Measurements from ENCODE around the gene LRRC74B. TPM values are rescaled to one million over a fixed set of nuclear protein-coding genes. Genes with fewer than 3 reads are reported as not detected.

Gene LRRC74B
- total RNA-seq, 1 donor from 2014 or later, result not detected

DNA sequence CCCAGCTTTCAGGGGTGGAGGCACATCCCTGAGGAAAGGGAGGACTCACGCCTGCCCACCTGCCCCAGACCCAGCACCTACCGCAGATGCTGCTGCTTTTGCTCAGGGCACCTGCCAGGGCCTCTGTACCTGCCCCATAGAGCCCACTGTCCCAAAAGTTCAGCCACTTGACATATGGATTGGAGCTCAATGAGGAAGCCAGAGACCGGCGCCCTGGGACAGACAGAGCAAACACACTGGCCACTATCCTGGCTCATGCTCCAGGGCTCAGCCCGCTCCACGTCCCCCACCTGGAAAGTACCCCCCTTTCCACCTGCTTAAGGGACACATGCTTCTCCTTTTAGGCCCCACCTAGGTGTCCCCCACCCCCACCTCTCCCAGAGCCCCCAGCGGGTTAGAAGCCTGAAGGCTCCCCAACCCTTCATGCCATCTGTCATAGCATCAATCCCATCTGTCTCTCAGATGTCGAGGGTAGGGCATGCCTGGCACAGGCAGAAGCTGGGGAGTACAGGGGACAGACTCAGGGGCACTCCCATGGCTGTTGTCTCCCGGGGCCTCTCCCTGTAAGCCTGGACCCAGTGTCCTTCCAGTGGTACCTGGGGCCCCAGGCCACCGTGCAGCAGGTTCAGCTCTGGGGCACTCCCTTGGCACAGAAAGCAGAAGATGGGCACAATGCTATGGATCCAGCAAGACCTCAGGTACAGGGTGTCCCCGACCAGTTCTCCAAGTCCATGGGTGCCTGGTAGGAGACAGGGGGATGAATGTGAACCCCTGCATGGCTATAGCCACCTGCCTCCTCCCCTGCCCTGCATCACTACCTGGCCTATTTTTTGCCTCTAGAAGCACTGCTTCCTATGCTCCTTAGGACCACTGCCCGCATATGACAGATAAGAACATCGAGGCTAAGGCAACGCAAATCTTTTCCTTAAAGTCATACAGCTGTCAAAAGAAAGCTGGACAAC is 33.0 kb upstream of the LRRC74B start:
- intact Hi-C loops (cut with micrococcal nuclease), result no loop called here
- no peak for DNase-seq

DNA sequence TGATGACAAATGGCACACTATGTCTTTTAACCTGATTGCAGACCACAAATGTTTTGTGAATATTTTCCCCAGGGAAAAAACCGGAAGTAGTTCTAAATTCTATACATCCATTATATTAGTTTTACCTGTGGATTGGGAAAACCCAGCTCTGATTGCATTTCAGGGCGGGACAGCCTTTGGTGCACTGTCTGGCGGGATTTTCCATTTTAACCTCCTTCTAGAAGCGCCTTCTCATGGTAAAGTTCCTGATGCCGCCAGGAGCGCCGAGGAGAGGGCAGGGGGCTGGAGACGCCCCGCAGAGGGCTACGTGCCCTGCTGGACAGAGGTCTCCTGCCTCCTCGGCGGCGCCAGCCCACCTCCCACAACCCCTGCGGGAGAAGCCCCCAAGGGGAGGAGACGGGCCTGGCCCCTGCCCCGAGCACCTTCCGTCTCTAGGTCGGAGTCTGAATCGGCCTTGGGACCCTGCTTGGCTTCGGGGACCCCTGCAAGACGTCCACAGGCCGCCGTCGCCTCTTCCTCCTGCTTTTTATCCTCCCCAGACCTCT is 32.0 kb upstream of the LRRC74B start:
- intact Hi-C loops (cut with micrococcal nuclease), result no loop called here
- no peak for ATAC-seq
- DNase-seq, result no peak

More for the DNA sequence above, 33.0 kb upstream of the LRRC74B start:
- no peak for ATAC-seq

DNA sequence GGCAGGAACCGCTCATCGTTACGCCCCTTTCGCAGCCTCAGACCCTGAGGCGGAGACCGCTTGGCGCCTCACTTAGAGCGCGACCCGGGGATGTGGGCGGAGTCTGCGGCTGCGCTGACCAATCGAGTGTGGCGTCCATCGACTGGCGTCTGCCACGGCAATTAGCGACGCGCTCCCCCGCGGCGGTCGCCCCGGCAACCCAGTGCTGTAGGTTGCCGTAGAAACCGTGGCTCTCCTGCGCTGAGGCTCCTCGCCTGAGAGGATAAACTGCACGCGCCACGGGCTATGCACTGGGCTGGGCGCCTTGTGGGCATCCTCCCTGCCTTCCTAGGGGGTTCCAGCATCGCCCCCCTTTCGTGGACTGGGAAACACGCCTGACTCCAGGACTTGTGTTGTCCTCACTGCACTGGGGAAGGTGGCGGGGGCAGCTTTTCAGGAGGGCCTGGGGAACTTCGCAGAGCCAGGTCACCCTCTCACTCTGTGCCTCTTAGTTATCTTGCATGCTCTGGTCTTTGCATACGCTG is 31.5 kb upstream of the LRRC74B start:
- intact Hi-C loops (cut with micrococcal nuclease), result no loop called here
- peak; percentile 94 for DNase-seq
- peak; percentile 95 for ATAC-seq

DNA sequence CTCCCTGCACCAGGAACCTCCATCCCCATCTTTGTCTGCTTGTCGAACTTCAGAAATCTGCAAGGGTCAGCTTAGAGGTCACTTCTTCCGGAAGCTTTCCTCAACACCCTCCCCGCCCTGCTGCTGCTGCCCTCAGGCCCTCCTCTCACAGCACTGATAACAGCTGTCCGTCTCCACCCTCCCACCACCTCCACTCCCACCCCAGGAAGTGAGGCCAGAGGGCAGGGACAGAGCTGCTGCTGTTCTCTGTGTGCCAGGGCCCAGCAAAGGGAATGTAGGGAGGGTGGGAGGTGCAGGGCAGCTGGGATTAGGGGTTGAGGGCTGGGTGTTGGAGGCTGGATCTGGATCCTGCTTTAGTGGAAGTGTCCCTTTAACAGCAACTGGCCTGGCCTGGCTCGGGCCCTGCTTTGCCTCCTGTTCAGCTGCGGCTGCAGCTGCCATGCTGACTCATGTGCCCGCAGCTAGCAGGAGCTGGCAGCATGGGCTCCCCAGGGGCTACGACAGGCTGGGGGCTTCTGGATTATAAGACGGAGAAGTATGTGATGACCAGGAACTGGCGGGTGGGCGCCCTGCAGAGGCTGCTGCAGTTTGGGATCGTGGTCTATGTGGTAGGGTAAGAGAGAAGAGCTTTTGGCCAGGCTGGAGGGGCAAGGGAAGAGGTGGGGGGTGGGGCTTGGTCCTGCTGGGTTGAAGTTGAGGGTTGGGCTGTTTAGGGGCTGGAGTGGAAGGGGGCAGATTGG is 30.9 kb upstream of the LRRC74B start, which contains the start of gene P2RX6:
Gene P2RX6, plus strand, starts transcription at position 440 of the 740 bp plus-strand sequence. Its CDS starts 10 bp downstream, at position 450.
- ATAC-seq (peak; percentile 74), DNase-seq (peak; percentile 57)
- intact Hi-C loops (cut with micrococcal nuclease), result no loop called here

DNA sequence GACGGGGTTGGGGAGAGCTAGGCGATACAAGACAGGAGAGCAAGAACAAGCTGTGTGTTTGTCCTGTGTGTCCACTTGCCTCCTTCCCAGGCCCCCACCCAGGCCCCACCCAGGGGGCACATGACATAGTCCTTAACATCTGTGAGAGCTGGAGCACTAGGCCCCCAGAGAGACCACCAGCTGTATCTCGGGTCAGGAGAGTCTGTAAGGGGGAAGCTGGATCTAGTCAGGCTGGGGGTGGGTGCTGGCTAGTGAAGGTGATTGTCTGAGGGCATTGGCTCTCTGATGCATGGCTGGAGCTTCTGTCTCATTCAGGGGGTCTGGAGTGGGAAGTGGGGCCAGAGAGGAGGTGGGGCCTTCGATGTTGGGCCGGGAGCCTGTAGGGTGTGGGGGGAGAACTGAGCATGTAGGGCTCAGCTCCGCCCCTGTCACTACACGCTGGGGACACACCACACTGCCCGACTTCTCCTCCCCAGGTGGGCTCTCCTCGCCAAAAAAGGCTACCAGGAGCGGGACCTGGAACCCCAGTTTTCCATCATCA is 30.2 kb upstream of the LRRC74B start:
- intact Hi-C loops (cut with micrococcal nuclease), result no loop called here
- no peak for DNase-seq
- no peak for ATAC-seq

DNA sequence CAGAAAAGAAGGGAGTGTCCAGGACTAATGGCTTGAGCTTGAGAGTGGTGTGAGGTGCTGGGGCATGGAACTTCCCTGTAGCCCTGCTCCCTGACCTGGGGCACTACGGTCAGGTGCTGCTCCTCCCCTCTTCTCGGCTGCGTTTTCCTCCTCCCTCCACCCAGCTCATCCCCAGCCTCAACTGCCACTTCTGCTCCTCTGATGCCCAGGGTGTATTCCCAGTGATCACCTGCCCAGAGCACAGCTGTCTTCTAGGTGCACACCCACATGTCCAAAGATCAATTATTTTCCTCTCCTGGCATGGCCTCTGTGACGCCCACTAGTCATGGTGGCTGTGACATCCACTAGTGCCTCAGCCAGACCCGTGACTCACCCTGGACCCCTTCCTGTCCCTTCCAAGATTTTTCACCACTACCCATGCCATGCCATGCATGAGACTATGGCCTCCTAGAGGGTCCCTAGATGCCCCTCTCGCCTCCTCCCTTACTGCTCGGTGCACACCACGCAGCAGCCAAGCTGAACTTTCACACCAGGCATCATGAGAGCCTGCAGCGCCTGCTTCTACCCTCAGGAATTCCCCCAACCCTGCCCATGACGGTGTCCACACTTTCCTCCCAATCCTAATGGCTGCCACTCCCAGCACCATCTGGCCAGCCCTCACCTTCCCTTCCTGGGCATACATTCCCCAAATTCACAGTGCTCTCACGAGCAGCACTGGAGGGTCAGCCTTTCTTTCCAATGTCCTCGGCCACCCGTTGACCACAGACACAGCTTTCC is 28.9 kb upstream of the LRRC74B start:
- intact Hi-C loops (cut with micrococcal nuclease), result no loop called here
- ATAC-seq (no peak), DNase-seq (no peak)

DNA sequence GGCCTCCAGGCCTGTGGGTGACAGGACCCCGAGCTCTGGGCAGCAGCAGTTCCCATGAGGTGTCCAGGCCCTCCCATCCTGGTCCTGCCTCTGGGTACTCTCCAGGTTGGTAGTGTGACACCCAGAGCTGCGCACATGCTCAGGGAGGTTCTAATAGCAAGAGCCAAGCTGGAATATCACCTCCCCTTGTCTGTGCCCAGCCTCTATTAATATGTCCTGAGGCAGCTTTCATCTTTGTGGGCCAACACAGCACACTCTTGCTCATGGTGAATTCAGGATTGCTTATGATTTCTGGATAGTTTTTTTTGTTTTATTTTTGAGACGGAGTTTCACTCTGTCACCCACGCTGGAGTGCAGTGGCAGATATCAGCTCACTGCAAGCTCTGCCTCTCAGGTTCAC is 27.4 kb upstream of the LRRC74B start:
- DNase-seq (no peak), ATAC-seq (no peak)
- intact Hi-C loops (cut with micrococcal nuclease), result no loop called here

DNA sequence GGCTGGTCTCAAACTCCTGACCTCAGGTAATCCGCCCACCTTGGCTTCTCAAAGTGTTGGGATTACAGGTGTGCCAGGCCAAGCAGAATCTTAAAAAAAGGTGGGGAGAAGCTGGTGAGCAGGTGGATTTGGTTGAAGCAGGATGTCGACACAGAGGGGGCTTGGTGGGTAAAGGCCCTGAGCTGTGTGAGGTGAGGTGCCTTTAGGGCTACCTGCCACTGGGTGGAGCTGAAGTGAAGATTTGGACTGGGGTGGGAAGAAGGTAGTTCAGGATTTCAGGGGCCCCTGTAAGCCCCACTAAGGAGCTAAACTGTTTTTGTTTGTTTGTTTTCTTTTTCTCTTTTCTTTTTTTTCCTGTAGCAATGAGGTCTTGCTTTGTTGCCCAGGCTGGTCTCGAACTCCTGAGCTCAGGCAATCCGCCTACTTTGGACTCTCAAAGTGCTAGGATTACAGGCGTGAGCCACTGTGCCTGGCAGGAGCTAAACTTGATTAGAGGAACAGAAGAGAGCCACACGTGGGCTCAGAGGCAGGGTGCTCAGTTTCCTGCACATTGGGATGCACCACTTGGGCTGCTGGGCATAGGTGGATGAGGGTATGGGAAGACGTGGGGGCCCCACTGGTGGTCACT is 24.8 kb upstream of the LRRC74B start:
- ATAC-seq, result no peak
- no peak for DNase-seq
- intact Hi-C loops (cut with micrococcal nuclease), result no loop called here

DNA sequence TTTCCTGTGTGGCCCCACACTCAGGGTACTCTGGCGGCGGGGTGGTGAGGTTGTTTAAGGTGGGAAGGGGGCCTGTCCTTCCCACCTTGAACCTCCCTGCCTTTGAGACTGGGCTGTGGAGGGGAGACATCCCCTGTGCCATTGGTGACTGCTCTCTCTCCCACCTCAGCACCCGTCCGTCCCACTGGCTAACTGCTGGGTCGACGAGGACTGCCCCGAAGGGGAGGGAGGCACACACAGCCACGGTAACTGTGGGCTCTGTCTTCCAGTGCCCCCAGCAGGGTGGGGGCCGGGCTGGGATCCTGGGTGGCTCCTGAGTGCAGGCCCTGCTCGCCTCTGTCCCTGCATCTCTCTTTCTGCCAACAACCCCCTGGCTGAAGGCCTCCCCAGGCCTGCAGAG is 23.2 kb upstream of the LRRC74B start:
- intact Hi-C loops (cut with micrococcal nuclease), result no loop called here
- no peak for ATAC-seq
- DNase-seq, result no peak

DNA sequence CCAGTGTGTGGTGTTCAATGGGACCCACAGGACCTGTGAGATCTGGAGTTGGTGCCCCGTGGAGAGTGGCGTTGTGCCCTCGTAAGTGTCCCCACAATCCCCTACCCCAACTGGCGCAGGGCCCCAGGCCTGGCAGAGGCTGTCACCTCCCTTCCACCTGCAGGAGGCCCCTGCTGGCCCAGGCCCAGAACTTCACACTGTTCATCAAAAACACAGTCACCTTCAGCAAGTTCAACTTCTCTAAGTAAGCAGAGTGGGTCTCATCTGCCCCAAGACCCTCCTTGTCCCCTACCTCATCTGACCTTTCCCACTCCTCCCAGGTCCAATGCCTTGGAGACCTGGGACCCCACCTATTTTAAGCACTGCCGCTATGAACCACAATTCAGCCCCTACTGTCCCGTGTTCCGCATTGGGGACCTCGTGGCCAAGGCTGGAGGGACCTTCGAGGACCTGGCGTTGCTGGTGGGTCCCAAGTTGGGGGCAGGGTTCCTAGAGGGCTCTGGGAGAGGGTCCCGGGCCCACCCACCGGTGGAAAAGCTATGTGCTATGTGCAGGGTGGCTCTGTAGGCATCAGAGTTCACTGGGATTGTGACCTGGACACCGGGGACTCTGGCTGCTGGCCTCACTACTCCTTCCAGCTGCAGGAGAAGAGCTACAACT is 22.7 kb upstream of the LRRC74B start:
- intact Hi-C loops (cut with micrococcal nuclease), result no loop called here
- ATAC-seq (no peak), DNase-seq (no peak)

DNA sequence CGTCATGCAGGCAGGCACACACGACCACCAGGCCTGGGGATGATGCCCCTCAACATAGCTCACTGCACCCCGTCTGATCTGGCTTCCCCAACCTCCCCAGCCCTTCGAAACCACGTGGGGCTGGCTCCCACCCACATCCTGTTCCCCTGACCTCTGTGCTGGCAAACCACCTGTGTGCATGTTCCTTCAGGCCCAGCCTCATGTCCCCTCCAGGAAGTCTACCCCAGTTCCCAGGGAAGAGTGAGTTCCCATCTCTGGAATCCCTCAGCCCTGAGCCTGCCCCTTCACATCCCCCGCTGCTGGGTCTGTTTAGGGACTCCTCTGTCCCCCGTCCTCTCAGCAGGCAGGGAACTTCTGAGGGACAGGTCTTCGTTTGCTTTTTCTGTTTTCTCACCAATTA is 20.5 kb upstream of the LRRC74B start:
- ATAC-seq, result no peak
- no peak for DNase-seq
- intact Hi-C loops (cut with micrococcal nuclease), result no loop called here

DNA sequence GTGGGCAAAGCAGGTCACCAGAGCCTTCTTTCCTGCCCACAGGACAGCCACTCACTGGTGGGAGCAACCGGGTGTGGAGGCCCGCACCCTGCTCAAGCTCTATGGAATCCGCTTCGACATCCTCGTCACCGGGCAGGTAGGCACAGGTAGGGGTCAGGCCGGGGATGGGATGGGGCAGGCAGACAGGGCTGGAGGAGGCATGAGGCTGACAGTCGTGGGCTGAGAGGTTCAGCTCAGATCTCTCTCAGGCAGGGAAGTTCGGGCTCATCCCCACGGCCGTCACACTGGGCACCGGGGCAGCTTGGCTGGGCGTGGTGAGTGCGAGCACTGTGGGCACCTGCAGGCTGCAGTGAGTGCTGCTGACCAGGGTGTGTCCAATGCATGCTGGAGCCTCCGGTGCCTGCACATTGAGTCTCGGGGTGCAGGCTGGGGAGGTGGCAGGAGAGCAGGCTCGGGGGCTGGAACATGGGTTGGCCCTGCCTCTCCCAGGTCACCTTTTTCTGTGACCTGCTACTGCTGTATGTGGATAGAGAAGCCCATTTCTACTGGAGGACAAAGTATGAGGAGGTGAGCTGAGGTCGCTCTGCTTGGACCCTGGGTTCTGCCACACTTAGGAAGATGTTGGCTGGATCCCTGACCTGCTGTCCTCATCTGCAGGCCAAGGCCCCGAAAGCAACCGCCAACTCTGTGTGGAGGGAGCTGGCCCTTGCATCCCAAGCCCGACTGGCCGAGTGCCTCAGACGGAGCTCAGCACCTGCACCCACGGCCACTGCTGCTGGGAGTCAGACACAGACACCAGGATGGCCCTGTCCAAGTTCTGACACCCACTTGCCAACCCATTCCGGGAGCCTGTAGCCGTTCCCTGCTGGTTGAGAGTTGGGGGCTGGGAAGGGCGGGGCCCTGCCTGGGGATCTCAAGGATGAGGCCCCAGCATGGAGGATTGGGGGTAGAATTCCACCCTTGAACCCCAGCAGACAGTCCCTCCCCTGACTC is 19.7 kb upstream of the LRRC74B start:
- DNase-seq, result no peak
- intact Hi-C loops (cut with micrococcal nuclease), result no loop called here
- ATAC-seq, result no peak

DNA sequence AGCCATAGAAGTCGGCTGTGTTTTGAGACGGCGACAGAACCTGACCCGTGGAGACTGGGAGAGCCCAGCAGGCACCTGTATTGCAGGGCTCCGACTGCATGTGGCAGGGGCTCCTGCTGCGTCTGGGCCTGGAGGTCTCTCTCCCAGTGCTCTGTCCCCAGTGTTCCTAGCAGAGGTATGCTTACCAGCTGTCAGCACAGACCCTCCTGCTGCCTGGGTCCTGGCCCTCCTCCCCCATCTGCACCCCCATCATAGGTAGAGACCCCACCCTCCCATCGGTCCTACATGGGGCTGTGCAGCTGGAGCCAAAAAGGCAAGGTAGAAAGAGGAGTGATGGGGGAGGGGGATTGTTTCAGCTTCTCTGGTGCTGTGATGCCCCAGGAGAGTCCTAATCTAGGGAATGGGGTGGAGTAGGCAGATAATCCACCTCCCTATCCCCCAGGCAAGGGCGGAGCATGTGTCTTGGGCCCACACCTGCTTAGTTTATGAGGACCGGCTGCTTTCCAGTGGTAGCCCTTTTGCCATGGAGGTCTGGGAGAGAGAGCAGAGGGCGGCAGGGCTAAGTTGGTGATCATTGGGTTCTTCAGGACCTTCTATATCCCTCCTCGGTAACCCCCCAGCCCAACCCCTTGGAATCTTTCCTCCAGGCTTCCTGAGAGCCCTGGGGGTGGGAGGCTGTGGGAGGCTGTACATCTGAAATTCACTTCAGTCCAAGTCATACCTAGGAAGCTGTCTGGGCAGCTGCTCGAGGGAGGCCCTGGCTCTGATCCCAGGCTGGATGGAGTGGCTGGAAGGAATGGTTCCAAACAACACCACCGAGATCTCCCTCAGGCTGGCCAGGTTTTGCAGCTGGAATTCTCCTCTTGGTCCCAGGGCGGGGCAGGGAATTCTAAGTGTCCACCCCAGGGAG is 18.7 kb upstream of the LRRC74B start:
- peak; percentile 73 for DNase-seq
- peak; percentile 68 for ATAC-seq
- intact Hi-C loops (cut with micrococcal nuclease), result no loop called here

DNA sequence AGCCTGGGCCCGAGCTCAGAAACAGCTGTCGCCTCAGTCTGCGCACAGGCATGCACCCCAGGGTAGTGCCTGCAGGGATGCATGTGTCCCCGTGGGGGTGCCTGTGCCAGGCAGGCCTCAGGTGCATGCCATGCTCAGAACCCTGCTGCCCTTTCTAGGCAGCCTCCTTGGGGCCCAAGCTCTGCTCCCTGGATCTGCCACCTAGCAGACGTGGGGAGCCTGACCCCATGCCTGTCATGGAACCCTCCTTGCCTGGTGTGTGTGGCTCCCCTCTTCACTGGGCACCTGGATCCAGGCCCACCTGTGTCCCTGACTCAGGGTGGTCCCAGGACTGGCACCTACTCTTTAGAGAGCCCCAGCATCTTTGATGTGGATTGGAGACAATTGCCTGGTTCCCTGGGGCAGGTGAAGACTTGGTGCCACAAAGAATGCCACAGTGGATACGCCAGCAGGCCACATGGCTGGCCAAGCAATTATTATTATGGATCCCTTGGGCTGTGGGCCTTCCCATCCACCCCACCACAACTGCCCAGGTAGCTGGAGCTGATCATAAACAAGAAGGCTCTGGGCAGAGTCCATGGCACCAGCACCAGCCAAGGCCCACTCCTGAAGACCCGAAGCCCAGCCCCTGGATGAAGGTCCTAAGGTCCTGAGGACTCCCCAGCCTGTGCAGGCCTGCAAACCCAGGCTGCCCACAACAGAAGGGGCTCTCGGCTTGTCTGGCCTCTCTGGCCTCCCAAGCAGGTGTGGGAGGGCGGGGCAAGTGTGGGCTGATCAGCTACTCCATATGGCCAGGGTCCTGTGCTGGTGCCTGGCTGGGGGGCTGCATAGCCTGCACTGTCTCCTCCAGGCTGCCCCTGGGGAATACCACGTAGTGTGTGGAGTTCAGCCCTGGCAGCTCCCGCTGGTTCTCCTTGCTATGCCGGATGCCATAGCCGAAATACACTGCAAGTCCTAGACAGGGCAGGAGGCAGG is 17.2 kb upstream of the LRRC74B start:
- DNase-seq, result no peak

More for the DNA sequence above, 17.2 kb upstream of the LRRC74B start:
- ATAC-seq, result no peak
- intact Hi-C loops (cut with micrococcal nuclease), result no loop called here
